Left forelimb (tissue), 1 donor: ENCODE data around the gene DENND6B.
"Not testable (repeated sequence)": the region's sequence is repeated elsewhere in the genome, so short reads cannot be mapped to it uniquely, and the experiment has no call there.

Experiments used
- DNase-seq: peaks from one replicate; pipeline ENCODE4 v3.0.0-alpha.2; 2018; ENCODE audit warnings: low spot score

DENND6B gene

DNA sequence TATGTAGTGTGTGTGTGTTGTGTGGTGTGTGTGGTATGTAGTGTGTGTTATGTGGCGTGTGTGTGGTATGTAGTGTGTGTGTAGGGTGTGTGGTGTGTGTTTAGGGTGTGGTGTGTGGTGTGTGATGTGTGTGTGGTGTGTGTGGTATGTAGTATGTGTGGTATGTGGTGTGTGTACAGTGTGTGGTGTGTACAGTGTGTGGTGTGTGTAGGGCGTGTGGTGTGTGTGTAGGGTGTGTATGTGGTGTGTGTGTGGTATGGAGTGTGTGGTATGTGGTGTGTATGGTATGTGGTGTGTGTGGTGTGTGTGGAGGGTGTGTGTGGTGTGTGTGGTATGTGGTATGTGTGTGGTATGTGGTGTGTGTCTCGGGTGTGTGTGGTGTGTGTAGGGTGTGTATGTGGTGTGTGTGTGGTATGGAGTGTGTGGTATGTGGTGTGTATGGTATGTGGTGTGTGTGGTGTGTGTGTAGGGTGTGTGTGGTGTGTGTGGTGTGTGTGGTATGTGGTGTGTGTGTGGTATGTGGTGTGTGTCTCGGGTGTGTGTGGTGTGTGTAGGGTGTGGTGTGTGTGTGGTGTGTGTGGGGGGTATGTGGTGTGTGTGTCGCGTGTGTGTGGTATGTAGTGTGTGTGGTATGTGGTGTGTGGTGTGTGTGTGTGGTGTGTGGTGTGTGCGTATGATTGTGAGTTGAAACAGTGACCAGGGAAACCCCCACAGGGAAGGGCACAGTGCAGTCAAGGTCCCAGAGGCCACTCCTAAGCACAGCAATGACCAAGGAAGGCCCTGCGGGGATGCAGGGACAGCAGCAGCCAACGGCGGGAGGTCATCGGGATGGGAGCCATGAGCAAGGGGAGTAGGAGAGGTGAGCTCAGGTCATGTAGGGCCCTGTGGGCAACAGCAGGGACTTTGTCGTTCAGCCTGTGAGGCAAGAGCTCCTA is 13.4 kb upstream of the DENND6B start:
- no peak for DNase-seq

DNA sequence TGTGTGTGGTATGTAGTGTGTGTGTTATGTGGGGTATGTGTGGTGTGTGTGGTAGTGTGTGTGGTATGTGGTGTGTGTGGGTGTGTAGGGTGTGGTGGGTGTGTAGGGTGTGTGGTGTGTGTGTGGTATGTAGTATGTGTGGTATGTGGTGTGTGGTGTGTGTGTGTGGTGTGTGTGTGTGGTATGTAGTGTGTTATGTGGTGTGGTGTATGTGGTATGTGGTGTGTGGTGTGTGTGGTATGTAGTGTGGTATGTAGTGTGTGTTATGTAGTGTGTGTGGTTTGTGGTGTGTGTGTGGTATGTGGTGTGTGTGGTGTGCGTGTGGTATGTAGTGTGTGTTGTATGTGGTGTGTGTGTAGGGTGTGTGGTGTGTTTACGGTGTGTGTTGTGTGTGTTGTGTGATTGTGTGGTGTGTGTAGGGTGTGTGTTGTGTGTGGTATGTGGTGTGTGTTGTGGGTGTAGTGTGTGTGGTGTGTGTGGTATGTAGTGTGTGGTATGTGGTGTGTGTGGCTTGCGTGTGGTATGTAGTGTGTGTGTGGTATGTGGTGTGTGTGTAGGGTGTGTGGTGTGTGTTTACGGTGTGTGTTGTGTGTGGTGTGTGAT is 12.1 kb upstream of the DENND6B start:
- no peak for DNase-seq

- DNase-seq = no peak
These were observed 11.3 kb upstream of the DENND6B start for GRCh38 chr22:50338042-50338573.

GRCh38 chr22:50337262-50338041 is 10.6 kb upstream of the DENND6B start:
- DNase-seq = no peak

- DNase-seq = not testable (repeated sequence)
These were observed 7.6 kb upstream of the DENND6B start for GRCh38 chr22:50334433-50334832.

DNA sequence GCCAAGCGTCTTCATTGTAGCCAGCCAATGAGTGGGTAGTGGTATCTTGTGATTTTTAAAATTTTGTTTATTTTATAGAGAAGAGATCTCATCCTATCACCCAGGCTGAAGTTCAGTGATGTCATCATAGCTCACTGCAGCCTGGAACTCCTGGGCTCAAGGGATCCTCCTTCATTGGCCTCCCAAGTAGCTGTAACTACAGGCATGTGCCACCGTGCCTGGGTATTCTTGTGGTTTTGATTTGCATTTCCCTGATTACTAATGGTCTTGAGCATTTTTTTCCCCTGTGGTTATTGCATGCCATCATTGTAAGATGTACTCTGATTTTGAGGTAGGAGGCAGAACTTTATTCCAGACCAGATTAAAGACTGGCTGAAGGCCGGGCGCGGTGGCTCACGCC is 2.4 kb upstream of the DENND6B start:
- no peak for DNase-seq

GRCh38 chr22:50327711-50328019 is 853 bp upstream of the DENND6B start:
- DNase-seq = no peak

GRCh38 chr22:50326225-50326955 is 422 bp downstream of the DENND6B start:
- DNase-seq = no peak

DNA sequence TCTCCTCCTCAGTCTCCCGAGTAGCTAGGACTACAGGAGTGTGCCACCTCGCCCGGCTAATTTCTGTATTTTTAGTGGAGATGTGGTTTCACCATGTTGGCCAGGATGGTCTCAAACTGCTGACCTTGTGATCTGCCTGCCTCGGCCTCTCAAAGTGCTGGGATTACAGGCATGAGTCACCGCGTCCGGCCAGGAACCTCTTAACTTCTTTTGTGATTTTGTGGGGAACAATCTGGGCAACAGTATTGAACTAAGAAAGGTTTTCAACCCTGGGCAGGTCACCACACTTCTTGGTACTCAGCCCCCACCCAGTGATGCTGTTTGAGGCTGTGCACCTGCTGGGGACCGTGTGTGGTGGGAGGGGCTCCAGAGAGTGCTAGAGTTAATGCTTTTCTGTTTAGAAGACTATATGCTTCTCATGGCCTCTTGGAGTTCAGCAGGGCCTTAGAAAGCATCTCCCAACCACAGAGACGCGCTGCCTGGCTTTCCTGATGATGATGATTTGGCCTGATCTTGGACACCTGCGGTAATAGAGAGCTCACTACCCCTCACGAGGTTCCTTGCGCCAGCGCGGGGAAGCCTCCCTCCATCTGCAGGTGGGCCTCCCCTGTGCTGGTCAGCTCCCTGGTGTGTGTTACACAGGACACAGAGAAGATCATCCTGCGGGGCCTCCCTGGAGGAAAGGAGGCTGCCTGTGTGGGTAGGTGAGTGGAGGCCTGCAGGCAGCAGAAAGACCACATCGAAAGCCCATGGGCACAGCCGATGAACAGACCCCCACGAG is 1.2 kb downstream of the DENND6B start:
- no peak for DNase-seq

GRCh38 chr22:50323900-50324299 is 2.9 kb downstream of the DENND6B start:
- no peak for DNase-seq

DNA sequence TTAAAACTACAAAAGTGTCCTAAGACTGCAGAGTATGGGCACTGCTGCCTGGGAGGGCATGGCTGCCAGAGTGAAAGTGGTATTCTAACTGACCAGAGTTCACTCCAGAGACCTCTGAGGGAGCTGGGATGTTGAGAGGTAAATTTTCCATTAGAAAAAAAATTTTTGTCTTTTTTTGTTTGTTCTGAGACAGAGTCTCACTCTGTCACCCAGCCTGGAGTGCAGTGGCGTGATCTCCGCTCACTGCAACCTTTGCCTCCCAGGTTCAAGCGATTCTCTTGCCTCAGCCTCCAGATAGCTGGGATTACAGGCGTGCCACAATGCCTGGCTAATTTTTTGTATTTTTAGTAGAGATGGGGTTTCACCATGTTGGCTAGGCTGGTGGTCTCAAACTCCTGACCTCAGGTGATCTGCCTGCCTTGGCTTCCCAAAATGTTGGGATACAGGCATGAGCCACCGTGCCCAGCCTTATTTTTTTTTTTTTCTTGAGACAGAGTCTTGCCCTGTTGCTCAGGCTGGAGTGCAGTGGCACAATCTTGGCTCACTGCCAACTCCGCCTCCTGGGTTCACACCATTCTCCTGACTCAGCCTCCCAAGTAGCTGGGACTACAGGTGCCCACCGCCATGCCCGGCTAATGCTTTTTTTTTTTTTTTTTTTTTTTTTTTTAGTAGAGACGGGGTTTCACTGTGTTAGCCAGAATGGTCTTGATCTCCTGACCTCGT is 4.3 kb downstream of the DENND6B start:
- not testable (repeated sequence) for DNase-seq

DNA sequence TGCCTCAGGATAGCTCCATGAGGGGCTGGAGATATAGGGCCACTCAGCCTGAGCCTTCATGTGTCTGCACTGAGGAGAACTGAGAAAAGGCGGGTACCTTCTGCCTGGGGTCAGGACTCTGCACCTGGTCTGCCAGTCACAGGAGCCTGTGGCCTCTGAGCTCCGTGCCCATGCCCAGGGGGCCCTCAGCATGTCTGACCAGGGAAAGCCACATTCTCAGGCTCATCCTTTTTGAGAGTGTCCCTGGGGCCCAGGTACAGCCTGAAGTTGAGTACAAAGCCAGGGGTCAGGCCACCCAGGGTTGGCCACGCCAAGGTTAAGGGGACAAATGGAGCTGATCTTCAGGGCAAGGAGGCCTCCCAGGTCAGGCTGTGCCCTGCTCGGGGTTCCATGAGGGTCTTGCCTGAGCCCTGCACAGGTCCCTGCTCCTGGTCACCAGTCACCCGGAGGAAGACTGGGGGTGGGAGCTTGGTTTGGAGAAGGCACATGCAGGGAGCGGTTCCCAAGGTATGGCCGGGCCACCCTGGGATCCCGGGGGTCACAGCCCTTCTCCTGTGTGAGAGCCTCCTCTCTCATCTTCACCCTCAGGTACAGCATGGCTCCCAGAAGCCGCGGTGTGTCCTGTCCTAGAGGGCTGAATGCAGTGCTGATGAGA is 6.0 kb downstream of the DENND6B start:
- DNase-seq = no peak

DNA sequence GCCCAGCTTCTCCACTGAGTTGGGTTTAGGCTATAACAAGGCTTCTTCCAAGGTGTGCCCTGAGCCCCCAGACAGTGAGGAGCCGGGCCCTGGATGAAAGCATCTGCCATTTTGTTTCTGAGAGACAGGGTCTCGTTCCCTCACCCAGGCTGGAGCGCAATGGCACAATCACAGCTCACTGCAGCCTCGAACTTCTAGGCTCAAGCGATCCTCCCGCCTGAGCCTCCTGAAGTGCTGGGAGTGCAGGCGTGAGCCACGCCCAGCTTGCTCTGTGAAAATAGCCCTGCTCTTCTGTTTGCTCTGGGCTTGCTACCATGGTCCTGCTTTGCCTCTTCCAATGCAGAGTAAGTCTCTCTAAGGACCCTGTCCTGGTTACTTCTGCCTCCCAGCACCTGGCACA is 6.7 kb downstream of the DENND6B start:
- DNase-seq = no peak

DNA sequence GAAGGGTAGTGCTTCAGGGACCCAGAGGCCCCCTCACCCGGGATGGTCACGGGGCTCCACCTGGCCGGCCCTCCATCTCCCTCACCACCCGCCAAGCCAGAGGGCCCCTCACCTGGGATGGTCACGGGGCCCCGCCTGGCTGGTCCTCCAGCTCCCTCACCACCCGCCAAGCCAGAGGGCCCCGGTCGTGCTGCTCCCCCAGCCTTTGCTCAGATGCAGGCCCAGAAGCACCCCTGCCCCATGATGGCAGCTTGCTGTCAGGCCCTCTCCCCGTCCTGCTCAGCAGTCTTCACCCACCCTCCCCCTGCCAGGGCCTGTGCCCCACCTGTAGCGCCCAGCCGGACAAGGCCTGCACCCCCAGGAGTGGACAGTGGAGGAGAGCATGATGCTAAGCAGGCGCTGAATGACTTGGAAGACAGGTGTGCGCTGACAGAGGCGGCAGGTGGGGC is 7.3 kb downstream of the DENND6B start:
- DNase-seq = no peak

GRCh38 chr22:50318698-50319411 is 8.0 kb downstream of the DENND6B start:
- DNase-seq = no peak

GRCh38 chr22:50318356-50318697 is 8.5 kb downstream of the DENND6B start:
- DNase-seq = no peak

- DNase-seq = no peak
These were observed 9.1 kb downstream of the DENND6B start for GRCh38 chr22:50317674-50318073.

DNA sequence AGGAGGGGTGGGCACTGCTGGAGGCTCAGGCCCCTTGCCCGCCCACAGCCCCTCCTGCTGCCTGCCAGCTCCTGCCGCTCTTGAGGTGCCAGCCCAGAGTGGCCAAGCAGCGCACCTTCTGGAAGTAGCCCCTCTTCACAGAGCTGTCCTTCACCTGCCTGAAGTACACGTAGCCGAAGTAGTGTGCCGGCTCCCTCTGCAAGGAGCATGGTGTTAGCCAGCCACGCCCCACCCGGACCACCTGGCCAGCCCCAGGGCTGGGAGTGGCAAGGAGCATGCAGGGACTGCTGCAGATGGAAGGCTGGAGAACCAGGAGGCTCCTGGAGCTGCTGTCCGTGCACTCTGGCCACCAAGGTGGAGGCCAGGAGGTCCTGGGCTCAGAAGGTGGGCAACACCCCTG is 9.6 kb downstream of the DENND6B start:
- no peak for DNase-seq
